H1 (cell line): ENCODE data around the gene LRRFIP1. TPM values are rescaled to one million over a fixed set of nuclear protein-coding genes. Genes with fewer than 3 reads are reported as not detected.

Experiments
- CTCF ChIA-PET: fragments of 300-600 bp; sonication (Branson Sonifier 250); formaldehyde crosslinking; loops from one replicate; lab custom pipeline; 2021; ENCODE audit not compliant: partially characterized antibody; lab: Charles Lee
- POLR2A ChIA-PET: fragments of 300-600 bp; sonication (Branson Sonifier 250); formaldehyde crosslinking; loops from one replicate; lab custom pipeline; 2021; ENCODE audit warnings: inconsistent platforms; ENCODE audit not compliant: partially characterized antibody; lab: Charles Lee
- DNase-seq, 2 experiments: peaks; one replicate each; pipeline versions ENCODE4 v3.0.0 to v3.0.0-alpha.2; 2010 to 2022; ENCODE audit warnings: low spot score in 2 of 2, low read depth in 1 of 2, mixed read lengths in 1 of 2
- FAIRE-seq: peaks from 2 replicates; lab custom pipeline; 2011; peaks lifted over from hg19 to GRCh38; lab: Jason Lieb, UNC
- H2AFZ ChIP-seq: 2 replicates; pipeline ENCODE4 v1.8.1; 2012; ENCODE audit warnings: low read length, inconsistent platforms
- H2AK5ac ChIP-seq: 2 replicates; pipeline ENCODE4 v1.6.1; 2013; ENCODE audit warnings: low read depth, low read length
- H2BK120ac ChIP-seq: replicated peaks from 2 replicates; pipeline ENCODE3; 2013; ENCODE audit warnings: low read depth, low read length, inconsistent platforms
- H2BK12ac ChIP-seq: 2 replicates; pipeline ENCODE4 v1.6.1; 2013; ENCODE audit warnings: low read depth, low read length
- H2BK15ac ChIP-seq: 2 replicates; pipeline ENCODE4 v1.6.1; 2013; ENCODE audit warnings: low read length
- H2BK20ac ChIP-seq: 2 replicates; pipeline ENCODE4 v1.6.1; 2013; ENCODE audit warnings: low read length
- H2BK5ac ChIP-seq: 2 replicates; pipeline ENCODE4 v1.6.1; 2013; ENCODE audit warnings: low read depth, low read length
- H3K14ac ChIP-seq: 2 replicates; pipeline ENCODE4 v1.6.1; 2013; ENCODE audit warnings: inconsistent platforms; ENCODE audit not compliant: insufficient read length
- H3K18ac ChIP-seq: 2 replicates; pipeline ENCODE4 v1.6.1; 2013; ENCODE audit warnings: low read length; ENCODE audit errors: extremely low read depth
- H3K23ac ChIP-seq: 2 replicates; pipeline ENCODE4 v1.6.1; 2013; ENCODE audit warnings: inconsistent platforms; ENCODE audit not compliant: insufficient read length
- H3K23me2 ChIP-seq: 2 replicates; pipeline ENCODE4 v1.6.1; 2013; ENCODE audit warnings: low read depth, low read length
- H3K27ac ChIP-seq: 2 replicates; pipeline ENCODE4 v1.6.1; 2011; ENCODE audit warnings: low read depth, low read length, inconsistent platforms
- H3K27me3 ChIP-seq, 4 experiments: replicated peaks in 1 of 4; 1 replicate in 1 of 4; 2 replicates in 3 of 4; pipeline versions ENCODE4 v1.6.1 to v1.8.1; 2011 to 2013; ENCODE audit warnings: low read length in 3 of 4, mild to moderate bottlenecking in 3 of 4, inconsistent platforms in 2 of 4, mixed read lengths in 2 of 4, moderate library complexity in 1 of 4; ENCODE audit not compliant: control insufficient read depth in 3 of 4, insufficient read depth in 3 of 4; ENCODE audit errors: extremely low read depth in 1 of 4
- H3K36me3 ChIP-seq, 4 experiments: 2 replicates each; pipeline versions ENCODE4 v1.6.1 to v1.8.1; 2011 to 2013; ENCODE audit warnings: mild to moderate bottlenecking in 4 of 4, low read length in 3 of 4, moderate library complexity in 2 of 4, control low read depth in 1 of 4, inconsistent platforms in 1 of 4; ENCODE audit not compliant: insufficient read depth in 4 of 4, control insufficient read depth in 2 of 4
- H3K4ac ChIP-seq: replicated peaks from 2 replicates; pipeline ENCODE3; 2013; ENCODE audit warnings: low read length, low read depth, mixed read lengths, inconsistent platforms; ENCODE audit not compliant: insufficient read length
- H3K4me1 ChIP-seq, 4 experiments: replicated peaks in 1 of 4; 1 replicate in 1 of 4; 2 replicates in 3 of 4; pipeline versions ENCODE4 v1.6.1 to v1.8.1; 2011 to 2013; ENCODE audit warnings: low read length in 3 of 4, inconsistent platforms in 2 of 4, mixed read lengths in 1 of 4; ENCODE audit not compliant: insufficient read depth in 4 of 4, control insufficient read depth in 3 of 4
- H3K4me2 ChIP-seq, 2 experiments: 2 replicates each; pipeline versions ENCODE4 v1.6.1 to v1.8.1; 2011 to 2013; ENCODE audit warnings: low read depth in 2 of 2, low read length in 2 of 2, control low read depth in 1 of 2, inconsistent platforms in 1 of 2, mild to moderate bottlenecking in 1 of 2; ENCODE audit not compliant: insufficient read depth in 1 of 2
- H3K4me3 ChIP-seq, 4 experiments: fragments of 200-600, 300-600 bp in 1 of 4; sonication (generic), shearing (Covaris generic), sonication (Bioruptor Twin) in 1 of 4; 2 replicates each; pipeline versions ENCODE4 v1.5.1 to v1.8.1; 2011 to 2016; ENCODE audit warnings: low read length in 4 of 4, low read depth in 3 of 4, control low read depth in 2 of 4, inconsistent platforms in 2 of 4, mild to moderate bottlenecking in 2 of 4, mixed read lengths in 1 of 4, moderate library complexity in 1 of 4; ENCODE audit not compliant: insufficient read depth in 2 of 4; ENCODE audit errors: extremely low read depth in 1 of 4
- H3K56ac ChIP-seq: replicated peaks from 2 replicates; pipeline ENCODE3; 2013; ENCODE audit warnings: low read depth, mild to moderate bottlenecking, mixed read lengths, low read length, inconsistent platforms; ENCODE audit not compliant: insufficient read length
- H3K79me1 ChIP-seq: 2 replicates; pipeline ENCODE4 v1.6.1; 2013; ENCODE audit warnings: low read depth, low read length, control low read depth
- H3K79me2 ChIP-seq, 2 experiments: 2 replicates each; pipeline versions ENCODE4 v1.6.1 to v1.8.1; 2012 to 2013; ENCODE audit warnings: low read length in 2 of 2, mild to moderate bottlenecking in 2 of 2, inconsistent platforms in 1 of 2; ENCODE audit not compliant: insufficient read depth in 2 of 2, control insufficient read depth in 1 of 2
- H3K9ac ChIP-seq, 4 experiments: replicated peaks in 1 of 4; 1 replicate in 1 of 4; 2 replicates in 3 of 4; pipeline versions ENCODE4 v1.6.1 to v1.8.1; 2011 to 2013; ENCODE audit warnings: low read depth in 3 of 4, low read length in 3 of 4, control low read depth in 2 of 4, mild to moderate bottlenecking in 2 of 4, moderate library complexity in 2 of 4, inconsistent platforms in 1 of 4; ENCODE audit errors: extremely low read depth in 1 of 4
- H3K9me3 ChIP-seq, 2 experiments: 2 replicates each; pipeline versions ENCODE4 v1.6.1 to v1.8.1; 2012 to 2013; ENCODE audit warnings: mild to moderate bottlenecking in 2 of 2, moderate library complexity in 2 of 2, control low read depth in 1 of 2, inconsistent platforms in 1 of 2, low read depth in 1 of 2, low read length in 1 of 2, mixed read lengths in 1 of 2; ENCODE audit not compliant: insufficient read depth in 2 of 2
- H4K20me1 ChIP-seq, 2 experiments: replicated peaks in 1 of 2; 2 replicates each; pipeline versions ENCODE3 to v1.8.1; 2011 to 2013; ENCODE audit warnings: inconsistent platforms in 2 of 2, low read length in 2 of 2, mild to moderate bottlenecking in 1 of 2; ENCODE audit not compliant: insufficient read depth in 2 of 2, control insufficient read depth in 1 of 2
- H4K5ac ChIP-seq: 2 replicates; pipeline ENCODE4 v1.6.1; 2013; ENCODE audit warnings: low read length, low read depth, mixed read lengths, inconsistent platforms; ENCODE audit not compliant: insufficient read length
- H4K8ac ChIP-seq: 2 replicates; pipeline ENCODE4 v1.8.0; 2013; ENCODE audit warnings: mild to moderate bottlenecking, moderate library complexity, low read length, inconsistent platforms; ENCODE audit not compliant: insufficient read depth; ENCODE audit errors: extremely low read depth
- H4K91ac ChIP-seq: replicated peaks from 2 replicates; pipeline ENCODE3; 2013; ENCODE audit warnings: low read length, mixed read lengths, inconsistent platforms; ENCODE audit not compliant: insufficient read length
- KDM5A ChIP-seq: fragments of 200-600 bp; IDR thresholded peaks from 2 replicates; pipeline ENCODE4 v1.7.1; 2012; ENCODE audit warnings: mild to moderate bottlenecking, low read length, inconsistent platforms, mixed read lengths
- ZNF274 ChIP-seq: IDR thresholded peaks from 2 replicates; pipeline ENCODE4 v1.7.0; 2012; ENCODE audit warnings: low read length, borderline replicate concordance; ENCODE audit errors: extremely low read depth
- WGBS, 2 experiments: shearing (Covaris generic) in 1 of 2; methylation state at CpG; one replicate each; pipeline versions ENCODE4 v1.1.6 to v1.1.7; 2013 to 2015; ENCODE audit warnings: low lambda C conversion rate in 2 of 2, mixed read lengths in 2 of 2, inconsistent platforms in 1 of 2, low coverage in 1 of 2, missing lambda C conversion rate in 1 of 2; ENCODE audit not compliant: insufficient replicate concordance in 2 of 2, insufficient coverage in 1 of 2, insufficient read length in 1 of 2; ENCODE audit errors: extremely low coverage in 1 of 2, missing lambda C conversion rate in 1 of 2; 5-methylcytosine and 5-hydroxymethylcytosine counted together
- polyA plus RNA-seq, 7 experiments: library from polyadenylated mRNA; depleted of rRNA in 3 of 7; stranded (reverse) in 5 of 7; unstranded in 2 of 7; fragments of >200 nt in 5 of 7; fragments of 200-250 nt in 2 of 7; gene quantifications; 1 replicate in 5 of 7; 2 replicates in 1 of 7; 4 replicates in 1 of 7; pipeline versions ENCODE4 v1.2.1 to v1.2.3, GENCODE V29; 2011 to 2013; ENCODE audit warnings: missing spikeins in 2 of 7, mixed read lengths in 2 of 7
- total RNA-seq: library from RNA; stranded (reverse); fragmentation: NEBNext Ultra II Directional; extraction: Animal tissue kit (Norgen Biotek cat#: 25700); gene quantifications from 2 replicates; pipeline ENCODE4 v1.2.1, GENCODE V29; 2021

Gene LRRFIP1
- total and polyA plus RNA-seq, 2 of the 8 experiments (the other 6 are each of a cell fraction or from before 2014, with no cell fraction given) = 12.1 to 75.8 TPM

GRCh38 chr2:237706257-237706656, 78.9 kb downstream of the LRRFIP1 start:
- 90% methylated on average over 5 of the region's 5 CpGs; no CpG with 5 or more reads in 1 of the 2 experiments for WGBS, 2 experiments
- Histone ChIP-seq H4K91ac (no peak overlapping the region), H2BK120ac (no peak overlapping the region), H2BK15ac (no peak overlapping the region), H2BK20ac (no peak overlapping the region), H4K20me1 (peaks cover 3 to 12% of the 10 kb centered on the region in 2 experiments), H3K27me3 (no peaks in the 10 kb centered on the region), H3K23me2 (no peaks in the 10 kb centered on the region), H2AK5ac (peak overlapping the region; percentile 91; the same call in 1 of the 2 replicates), H2BK5ac (peak overlapping the region; percentile 39; the same call in 1 of the 2 replicates), H4K8ac (no peak overlapping the region), H3K56ac (no peak overlapping the region), H3K4ac (no peak overlapping the region), H3K9ac (no peak overlapping the region), H3K9me3 (no peaks in the 10 kb centered on the region), H3K79me2 (peaks cover 0 to 58% of the 10 kb centered on the region in 2 experiments; a peak in 2 of 4 replicates), H3K4me1 (peaks cover 11 to 25% (median 21%) of the 10 kb centered on the region in 4 experiments), H3K27ac (no peak overlapping the region), H2BK12ac (no peak overlapping the region), H3K4me3 (no peak overlapping the region), H2AFZ (no peak overlapping the region), H3K23ac (no peak overlapping the region), H4K5ac (no peak overlapping the region), H3K18ac (no peak overlapping the region), H3K4me2 (no peak overlapping the region), H3K36me3 (no peaks in the 10 kb centered on the region), H3K14ac (no peak overlapping the region)
- FAIRE-seq (no peak), DNase-seq (no peak)
- ChIA-PET CTCF (interaction anchor here (1.2 to 1.7 kb wide), 2 partner anchors 18 to 25 kb away, joined by 3 to 4 read pairs; no protein-coding TSS in a partner anchor), POLR2A (no interaction called here)
- TF ChIP-seq KDM5A (no peak), ZNF274 (no peak)
- TF ChIP-seq, all 59 proteins: peak for 0
- peaks cover 17% of the 10 kb centered on the region for H3K79me1 ChIP-seq
